ENCODE data around the gene MKX. TPM values are rescaled to one million over a fixed set of nuclear protein-coding genes. Genes with fewer than 3 reads are reported as not detected.

Gene MKX
- total and polyA plus RNA-seq, 4 donors = 0.57 to 3.0 (median 2.0) TPM; not detected in 1

DNA sequence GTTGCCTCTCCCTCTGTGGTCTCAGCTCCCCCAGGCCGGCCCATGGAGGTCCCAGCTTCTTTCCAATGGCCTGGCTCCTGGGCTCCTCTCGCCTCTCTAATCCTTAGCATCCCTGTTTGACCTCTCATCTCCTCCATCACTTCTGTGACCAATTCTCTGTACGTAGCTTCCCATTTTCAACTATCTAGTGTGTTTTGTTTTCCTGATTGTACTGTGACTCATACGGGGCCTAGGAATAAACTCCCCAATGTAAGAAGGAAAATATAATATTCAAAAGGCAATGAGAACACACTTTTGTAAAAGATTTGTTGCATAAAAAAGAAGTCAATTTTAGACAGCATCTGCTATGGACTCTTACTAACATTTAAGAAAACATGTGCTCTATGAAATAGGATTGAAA, 90.3 kb downstream of the MKX start (continued):
- TF ChIP-seq, protein P1, sequence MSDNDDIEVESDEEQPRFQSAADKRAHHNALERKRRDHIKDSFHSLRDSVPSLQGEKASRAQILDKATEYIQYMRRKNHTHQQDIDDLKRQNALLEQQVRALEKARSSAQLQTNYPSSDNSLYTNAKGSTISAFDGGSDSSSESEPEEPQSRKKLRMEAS (IDR thresholded peaks at IDR 0.05) = no peak

DNA sequence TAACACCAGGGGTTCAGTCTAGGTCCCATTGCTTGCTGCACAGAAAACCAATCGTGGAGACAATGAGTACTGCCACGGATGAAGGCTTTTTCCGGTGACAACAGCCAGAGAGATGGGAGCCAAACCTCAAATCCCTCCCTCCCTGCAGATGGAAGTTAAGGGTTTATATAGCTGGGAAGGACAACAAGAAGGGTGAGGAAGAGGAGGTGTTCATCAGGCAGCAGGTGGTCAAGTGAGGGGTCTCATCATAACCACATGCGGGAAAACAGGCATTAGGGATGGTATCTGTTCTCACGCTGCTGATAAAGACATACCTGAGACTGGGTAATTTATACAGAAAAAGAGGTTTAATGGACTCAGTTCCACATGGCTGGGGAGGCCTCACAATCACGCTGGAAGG, 91.3 kb downstream of the MKX start:
- no peaks in the 10 kb centered on the region for H3K27me3 ChIP-seq (ENCODE audit: control insufficient read depth in 4 of 4, insufficient read depth in 4 of 4, low read length in 3 of 4)
- no peaks in the 10 kb centered on the region for H3K4me1 ChIP-seq (ENCODE audit: control insufficient read depth in 4 of 4, insufficient read depth in 4 of 4, low read length in 3 of 4)
- WGBS = 95% methylated on average over 6 of the region's 6 CpGs
- no peak overlapping the region for H3K4me3 ChIP-seq (ENCODE audit: low read depth in 1 of 3, low read length in 3 of 3)
- no peak overlapping the region for H3K9ac ChIP-seq (ENCODE audit: low read depth in 1 of 2, low read length in 2 of 2)
- no peaks in the 10 kb centered on the region for H3K36me3 ChIP-seq (ENCODE audit: control insufficient read depth in 4 of 4, insufficient read depth in 3 of 4, low read depth in 1 of 4, low read length in 3 of 4)
- H3K27ac ChIP-seq (ENCODE audit: low read depth in 1 of 2, low read length in 2 of 2) = no peak overlapping the region
- no peak for TF ChIP-seq EGR1 (IDR thresholded peaks at IDR 0.05; ENCODE audit: low read depth in 2 of 2)
- TF ChIP-seq FOXA1 (IDR thresholded peaks at IDR 0.05) = no peak
- TF ChIP-seq RAD21 (IDR thresholded peaks at IDR 0.05) = no peak
- TF ChIP-seq, protein P2, sequence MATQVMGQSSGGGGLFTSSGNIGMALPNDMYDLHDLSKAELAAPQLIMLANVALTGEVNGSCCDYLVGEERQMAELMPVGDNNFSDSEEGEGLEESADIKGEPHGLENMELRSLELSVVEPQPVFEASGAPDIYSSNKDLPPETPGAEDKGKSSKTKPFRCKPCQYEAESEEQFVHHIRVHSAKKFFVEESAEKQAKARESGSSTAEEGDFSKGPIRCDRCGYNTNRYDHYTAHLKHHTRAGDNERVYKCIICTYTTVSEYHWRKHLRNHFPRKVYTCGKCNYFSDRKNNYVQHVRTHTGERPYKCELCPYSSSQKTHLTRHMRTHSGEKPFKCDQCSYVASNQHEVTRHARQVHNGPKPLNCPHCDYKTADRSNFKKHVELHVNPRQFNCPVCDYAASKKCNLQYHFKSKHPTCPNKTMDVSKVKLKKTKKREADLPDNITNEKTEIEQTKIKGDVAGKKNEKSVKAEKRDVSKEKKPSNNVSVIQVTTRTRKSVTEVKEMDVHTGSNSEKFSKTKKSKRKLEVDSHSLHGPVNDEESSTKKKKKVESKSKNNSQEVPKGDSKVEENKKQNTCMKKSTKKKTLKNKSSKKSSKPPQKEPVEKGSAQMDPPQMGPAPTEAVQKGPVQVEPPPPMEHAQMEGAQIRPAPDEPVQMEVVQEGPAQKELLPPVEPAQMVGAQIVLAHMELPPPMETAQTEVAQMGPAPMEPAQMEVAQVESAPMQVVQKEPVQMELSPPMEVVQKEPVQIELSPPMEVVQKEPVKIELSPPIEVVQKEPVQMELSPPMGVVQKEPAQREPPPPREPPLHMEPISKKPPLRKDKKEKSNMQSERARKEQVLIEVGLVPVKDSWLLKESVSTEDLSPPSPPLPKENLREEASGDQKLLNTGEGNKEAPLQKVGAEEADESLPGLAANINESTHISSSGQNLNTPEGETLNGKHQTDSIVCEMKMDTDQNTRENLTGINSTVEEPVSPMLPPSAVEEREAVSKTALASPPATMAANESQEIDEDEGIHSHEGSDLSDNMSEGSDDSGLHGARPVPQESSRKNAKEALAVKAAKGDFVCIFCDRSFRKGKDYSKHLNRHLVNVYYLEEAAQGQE (IDR thresholded peaks at IDR 0.05) = no peak
- TF ChIP-seq TAF1 (conservative IDR thresholded peaks at IDR 0.05) = no peak
- TF ChIP-seq SP1 (IDR thresholded peaks at IDR 0.05) = no peak
- TF ChIP-seq, protein P3, sequence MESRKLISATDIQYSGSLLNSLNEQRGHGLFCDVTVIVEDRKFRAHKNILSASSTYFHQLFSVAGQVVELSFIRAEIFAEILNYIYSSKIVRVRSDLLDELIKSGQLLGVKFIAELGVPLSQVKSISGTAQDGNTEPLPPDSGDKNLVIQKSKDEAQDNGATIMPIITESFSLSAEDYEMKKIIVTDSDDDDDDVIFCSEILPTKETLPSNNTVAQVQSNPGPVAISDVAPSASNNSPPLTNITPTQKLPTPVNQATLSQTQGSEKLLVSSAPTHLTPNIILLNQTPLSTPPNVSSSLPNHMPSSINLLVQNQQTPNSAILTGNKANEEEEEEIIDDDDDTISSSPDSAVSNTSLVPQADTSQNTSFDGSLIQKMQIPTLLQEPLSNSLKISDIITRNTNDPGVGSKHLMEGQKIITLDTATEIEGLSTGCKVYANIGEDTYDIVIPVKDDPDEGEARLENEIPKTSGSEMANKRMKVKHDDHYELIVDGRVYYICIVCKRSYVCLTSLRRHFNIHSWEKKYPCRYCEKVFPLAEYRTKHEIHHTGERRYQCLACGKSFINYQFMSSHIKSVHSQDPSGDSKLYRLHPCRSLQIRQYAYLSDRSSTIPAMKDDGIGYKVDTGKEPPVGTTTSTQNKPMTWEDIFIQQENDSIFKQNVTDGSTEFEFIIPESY (IDR thresholded peaks at IDR 0.05) = no peak
- TF ChIP-seq, protein P1 (IDR thresholded peaks at IDR 0.05) = no peak
- no peak for TF ChIP-seq JUND (IDR thresholded peaks at IDR 0.05)
- TF ChIP-seq, protein P4, sequence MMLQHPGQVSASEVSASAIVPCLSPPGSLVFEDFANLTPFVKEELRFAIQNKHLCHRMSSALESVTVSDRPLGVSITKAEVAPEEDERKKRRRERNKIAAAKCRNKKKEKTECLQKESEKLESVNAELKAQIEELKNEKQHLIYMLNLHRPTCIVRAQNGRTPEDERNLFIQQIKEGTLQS (IDR thresholded peaks at IDR 0.05) = no peak
- TF ChIP-seq GABPA (IDR thresholded peaks at IDR 0.05 in 1 of 2, conservative IDR thresholded peaks at IDR 0.05 in 1 of 2) = no peak
- no peak for TF ChIP-seq FOXA2 (IDR thresholded peaks at IDR 0.05)
- no peak for TF ChIP-seq RXRA (IDR thresholded peaks at IDR 0.05)
- no peak for TF ChIP-seq HNF4A (conservative IDR thresholded peaks at IDR 0.05)
- no peak for TF ChIP-seq NR2F2 (IDR thresholded peaks at IDR 0.05)
- TF ChIP-seq, protein P5, sequence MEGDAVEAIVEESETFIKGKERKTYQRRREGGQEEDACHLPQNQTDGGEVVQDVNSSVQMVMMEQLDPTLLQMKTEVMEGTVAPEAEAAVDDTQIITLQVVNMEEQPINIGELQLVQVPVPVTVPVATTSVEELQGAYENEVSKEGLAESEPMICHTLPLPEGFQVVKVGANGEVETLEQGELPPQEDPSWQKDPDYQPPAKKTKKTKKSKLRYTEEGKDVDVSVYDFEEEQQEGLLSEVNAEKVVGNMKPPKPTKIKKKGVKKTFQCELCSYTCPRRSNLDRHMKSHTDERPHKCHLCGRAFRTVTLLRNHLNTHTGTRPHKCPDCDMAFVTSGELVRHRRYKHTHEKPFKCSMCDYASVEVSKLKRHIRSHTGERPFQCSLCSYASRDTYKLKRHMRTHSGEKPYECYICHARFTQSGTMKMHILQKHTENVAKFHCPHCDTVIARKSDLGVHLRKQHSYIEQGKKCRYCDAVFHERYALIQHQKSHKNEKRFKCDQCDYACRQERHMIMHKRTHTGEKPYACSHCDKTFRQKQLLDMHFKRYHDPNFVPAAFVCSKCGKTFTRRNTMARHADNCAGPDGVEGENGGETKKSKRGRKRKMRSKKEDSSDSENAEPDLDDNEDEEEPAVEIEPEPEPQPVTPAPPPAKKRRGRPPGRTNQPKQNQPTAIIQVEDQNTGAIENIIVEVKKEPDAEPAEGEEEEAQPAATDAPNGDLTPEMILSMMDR (IDR thresholded peaks at IDR 0.05; ENCODE audit: low read depth, low read length, missing input control) = no peak
- DNase-seq (ENCODE audit: low spot score) = no peak
- H3K9me3 ChIP-seq (ENCODE audit: control insufficient read depth in 4 of 4, low read length in 3 of 4) = no peaks in the 10 kb centered on the region

Measured in liver (tissue), 9 donors.